Islet precursor cell (in vitro differentiated cells): ENCODE results near the gene CYS1.
"Not testable (repeated sequence)": the region's sequence is repeated elsewhere in the genome, so short reads cannot be mapped to it uniquely, and the experiment has no call there.

Source experiments
- DNase-seq: peaks from one replicate; pipeline ENCODE4 v3.0.0-alpha.2; 2018

CYS1 gene

GRCh38 chr2:10045561-10046355 lies 34.5 kb downstream of the CYS1 start:
- no peak for DNase-seq

- DNase-seq: peak; percentile 95
Observed at GRCh38 chr2:10043906-10044601, 36.2 kb downstream of the CYS1 start.

GRCh38 chr2:10043256-10043905 lies 36.8 kb downstream of the CYS1 start, which contains the start of gene KLF11:
Gene KLF11 (plus strand): TSS chr2:10043550. CDS start chr2:10043717, 167 bp downstream.
- DNase-seq: peak; percentile 92

- DNase-seq: peak; percentile 91
Observed at GRCh38 chr2:10042301-10043161, 37.7 kb downstream of the CYS1 start.

GRCh38 chr2:10041711-10042110 lies 38.5 kb downstream of the CYS1 start:
- DNase-seq: no peak

GRCh38 chr2:10039658-10040410 lies 40.4 kb downstream of the CYS1 start:
- DNase-seq: no peak

- no peak for DNase-seq
Observed at GRCh38 chr2:10038716-10039115, 41.5 kb downstream of the CYS1 start.

- no peak for DNase-seq
Observed at GRCh38 chr2:10038123-10038522, 42.1 kb downstream of the CYS1 start.

- no peak for DNase-seq
Observed at GRCh38 chr2:10036095-10036884, 43.9 kb downstream of the CYS1 start.

- no peak for DNase-seq
Observed at GRCh38 chr2:10035633-10036032, 44.6 kb downstream of the CYS1 start.

- DNase-seq: no peak
Observed at GRCh38 chr2:10035053-10035422, 45.2 kb downstream of the CYS1 start.

- no peak for DNase-seq
Observed at GRCh38 chr2:10034333-10035052, 45.7 kb downstream of the CYS1 start.

- no peak for DNase-seq
Observed at GRCh38 chr2:10033251-10034006, 46.8 kb downstream of the CYS1 start.

GRCh38 chr2:10032746-10033105 lies 47.5 kb downstream of the CYS1 start:
- DNase-seq: no peak

GRCh38 chr2:10031886-10032745 lies 48.1 kb downstream of the CYS1 start:
- DNase-seq: no peak

GRCh38 chr2:10030798-10031197 lies 49.4 kb downstream of the CYS1 start:
- not testable (repeated sequence) for DNase-seq

GRCh38 chr2:10030311-10030736 lies 49.9 kb downstream of the CYS1 start:
- DNase-seq: no peak

GRCh38 chr2:10029875-10030223 lies 50.4 kb downstream of the CYS1 start:
- no peak for DNase-seq
